Stimulated activated CD4-positive, alpha-beta T cell treated with anti-CD3 and anti-CD28 coated beads, Interleukin-4, amount 100 ng/mL, for 1 hour (primary cell): Measurements from ENCODE around the gene SALL2.

Source experiments
- DNase-seq: peaks from one replicate; pipeline ENCODE4 v3.0.0-alpha.2; 2020

SALL2 gene

GRCh38 chr14:21526672-21527317 is 649 bp upstream of the SALL2 start:
- no peak for DNase-seq

DNA sequence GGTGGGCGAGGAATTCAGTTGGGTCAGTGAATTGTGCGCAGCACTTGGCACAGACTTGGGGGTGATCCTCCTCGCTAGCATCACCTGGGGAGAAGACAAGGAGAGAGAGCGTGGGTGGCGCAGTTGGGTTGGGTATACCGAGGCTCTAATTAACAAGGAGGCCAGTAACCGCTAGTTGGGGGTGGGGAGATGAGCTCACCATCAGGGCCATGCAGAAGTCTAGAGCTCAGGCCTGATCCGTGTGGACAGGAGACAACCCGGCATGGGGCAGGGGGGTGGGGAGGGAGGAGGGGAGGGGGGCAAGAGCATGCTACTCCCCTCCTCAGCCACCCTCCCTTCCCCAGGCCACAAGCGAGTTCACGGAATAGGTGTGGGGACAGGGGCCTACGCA is 580 bp downstream of the SALL2 start:
- no peak for DNase-seq

DNA sequence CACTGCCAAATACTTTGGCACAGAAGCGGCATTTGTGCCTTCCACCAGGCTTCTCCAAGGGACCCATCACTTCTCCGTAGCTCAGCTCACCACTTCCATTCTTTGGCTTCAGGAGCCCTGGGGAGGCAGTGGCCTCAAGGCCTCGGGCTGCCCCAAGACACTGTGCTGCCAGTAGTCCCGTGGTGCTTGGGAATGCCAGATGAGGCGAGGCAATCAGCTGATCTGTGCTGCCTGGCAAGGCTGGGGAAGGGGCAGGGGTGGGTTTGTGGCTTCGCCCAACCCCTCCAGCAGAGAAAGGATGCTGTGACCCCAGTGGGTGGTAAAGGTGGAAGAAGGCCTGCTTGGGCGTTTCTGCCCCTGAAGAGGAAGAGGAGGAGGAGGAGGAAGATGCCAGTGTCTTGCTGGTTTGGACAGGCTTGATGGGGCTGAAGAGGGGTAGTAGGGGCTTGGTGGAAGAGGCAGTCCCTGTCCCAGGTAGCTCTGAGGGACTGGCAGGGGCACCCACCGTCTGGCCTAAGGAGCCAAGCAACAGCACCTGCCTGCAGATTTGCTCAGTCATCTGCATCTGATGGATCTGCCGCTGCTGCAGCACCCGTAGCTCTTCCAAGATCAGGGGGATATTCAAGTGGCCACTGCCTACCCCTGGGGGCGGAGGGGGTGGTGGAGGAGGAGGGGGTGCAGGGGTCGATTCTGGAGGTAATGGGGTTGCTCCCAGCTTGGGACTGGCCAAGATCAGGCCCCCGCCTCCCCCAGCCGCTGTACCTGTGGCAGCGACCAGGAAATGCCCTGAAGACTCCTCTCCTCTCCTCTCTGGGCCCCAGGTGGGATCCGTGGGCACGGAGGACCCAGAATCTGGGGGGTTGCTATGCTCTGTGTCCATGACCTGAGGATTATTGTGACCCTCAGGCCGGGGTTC is 1.3 kb downstream of the SALL2 start:
- no peak for DNase-seq

DNA sequence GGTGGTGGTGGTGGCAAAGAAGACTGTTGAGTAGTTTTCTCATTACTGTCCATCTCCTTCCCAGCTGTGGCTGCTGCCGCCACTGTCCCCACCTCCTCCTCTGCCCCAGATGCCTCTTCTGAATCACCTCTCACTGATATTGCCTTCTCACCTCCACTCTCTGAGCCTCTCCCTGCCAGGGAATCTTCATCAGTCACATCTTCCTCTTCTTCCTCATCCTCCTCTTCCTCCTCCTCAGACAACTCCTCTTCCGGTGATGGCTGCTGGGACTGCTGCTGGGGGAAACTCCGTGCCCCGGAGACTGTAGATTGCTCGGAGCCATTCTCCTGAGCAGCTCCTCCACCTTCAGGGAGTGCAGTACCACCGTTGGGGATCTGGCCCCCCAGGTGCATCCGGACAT is 2.9 kb downstream of the SALL2 start:
- no peak for DNase-seq

- DNase-seq = no peak
These were observed 4.6 kb downstream of the SALL2 start for GRCh38 chr14:21521501-21521900.

DNA sequence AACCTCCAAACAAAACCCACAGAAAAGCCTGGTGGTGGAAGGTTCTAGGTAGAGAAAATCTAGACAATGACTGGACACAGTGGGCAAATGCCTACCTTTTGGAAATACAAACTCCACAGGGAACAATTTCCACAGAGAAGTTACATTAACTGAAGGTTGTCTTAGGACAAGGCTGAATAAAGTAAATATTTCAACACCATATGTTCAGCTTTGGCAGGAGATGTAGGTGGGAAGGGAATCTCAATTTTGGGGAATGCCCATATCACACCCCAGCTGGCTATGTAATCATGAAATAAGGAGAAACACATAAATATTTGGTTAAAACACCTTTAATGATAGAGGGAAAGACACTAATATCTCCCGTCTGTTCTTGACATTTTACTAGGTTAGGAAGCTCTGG is 5.4 kb downstream of the SALL2 start:
- no peak for DNase-seq

- no peak for DNase-seq
These were observed 7.4 kb downstream of the SALL2 start for GRCh38 chr14:21518725-21519124.

- no peak for DNase-seq
These were observed 11.8 kb downstream of the SALL2 start for GRCh38 chr14:21514341-21514740.

- DNase-seq = peak; percentile 90
These were observed 15.2 kb downstream of the SALL2 start, which contains the start of gene METTL3 for GRCh38 chr14:21510735-21511657. Gene METTL3, minus strand, starts transcription at chr14:21511340. Its CDS starts 117 bp downstream, at chr14:21511223.

DNA sequence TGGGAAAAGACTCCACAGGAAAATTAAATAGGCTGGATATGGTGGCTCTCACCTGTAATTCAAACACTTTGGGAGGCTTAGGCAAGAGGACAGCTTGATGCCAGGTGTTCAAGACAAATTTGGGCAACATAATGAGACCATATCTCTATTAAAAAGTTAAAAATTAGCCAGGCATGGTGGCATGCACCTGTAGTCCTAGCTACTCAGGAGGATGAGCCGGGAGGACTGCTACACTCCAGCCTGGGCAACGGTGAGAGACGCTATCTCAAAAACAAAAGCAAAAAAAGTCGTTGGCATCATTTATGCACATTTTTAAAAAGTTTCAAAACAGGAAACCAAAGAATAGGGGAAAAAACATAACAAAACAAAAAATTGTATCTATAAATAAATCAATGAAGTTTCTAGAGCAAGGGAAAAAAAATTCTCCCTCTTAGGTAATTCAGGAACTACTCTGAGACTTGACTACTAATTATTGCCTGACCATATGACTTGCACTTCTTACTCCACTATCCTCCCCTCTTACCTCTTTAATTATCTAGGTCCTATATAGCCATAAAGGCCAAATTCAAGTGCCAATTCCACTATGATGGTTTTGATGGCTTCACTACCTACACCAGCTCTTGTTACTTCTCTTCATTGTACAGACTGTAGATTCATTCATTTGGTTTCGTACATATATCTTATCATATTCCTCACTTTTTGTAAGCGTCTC is 16.6 kb downstream of the SALL2 start:
- no peak for DNase-seq

- no peak for DNase-seq
These were observed 19.6 kb downstream of the SALL2 start for GRCh38 chr14:21506557-21506956.

- DNase-seq = peak; percentile 16
These were observed 21.1 kb downstream of the SALL2 start for GRCh38 chr14:21505012-21505553.

GRCh38 chr14:21503376-21503775 is 22.8 kb downstream of the SALL2 start:
- DNase-seq = no peak

DNA sequence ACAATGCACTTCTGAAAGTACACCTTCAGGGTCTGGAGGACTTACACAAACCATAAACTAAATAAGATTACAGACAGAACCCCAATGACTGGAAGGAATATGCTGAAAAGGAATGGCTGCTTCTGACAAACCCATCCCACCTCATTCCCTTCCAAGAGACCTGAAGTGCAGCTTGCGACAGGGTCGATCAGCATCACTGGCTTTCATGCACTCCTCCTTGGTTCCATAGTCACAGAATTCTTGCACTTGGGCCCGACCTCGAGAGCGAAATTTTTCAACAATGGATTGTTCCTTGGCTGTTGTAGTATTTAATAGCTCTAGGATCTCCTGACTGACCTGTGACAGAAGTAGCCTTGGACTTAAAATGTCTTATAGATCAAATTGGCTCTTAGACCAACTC is 24.6 kb downstream of the SALL2 start:
- DNase-seq = no peak

- no peak for DNase-seq
These were observed 27.3 kb downstream of the SALL2 start for GRCh38 chr14:21498540-21499526.

GRCh38 chr14:21496453-21496852 is 29.7 kb downstream of the SALL2 start:
- no peak for DNase-seq

DNA sequence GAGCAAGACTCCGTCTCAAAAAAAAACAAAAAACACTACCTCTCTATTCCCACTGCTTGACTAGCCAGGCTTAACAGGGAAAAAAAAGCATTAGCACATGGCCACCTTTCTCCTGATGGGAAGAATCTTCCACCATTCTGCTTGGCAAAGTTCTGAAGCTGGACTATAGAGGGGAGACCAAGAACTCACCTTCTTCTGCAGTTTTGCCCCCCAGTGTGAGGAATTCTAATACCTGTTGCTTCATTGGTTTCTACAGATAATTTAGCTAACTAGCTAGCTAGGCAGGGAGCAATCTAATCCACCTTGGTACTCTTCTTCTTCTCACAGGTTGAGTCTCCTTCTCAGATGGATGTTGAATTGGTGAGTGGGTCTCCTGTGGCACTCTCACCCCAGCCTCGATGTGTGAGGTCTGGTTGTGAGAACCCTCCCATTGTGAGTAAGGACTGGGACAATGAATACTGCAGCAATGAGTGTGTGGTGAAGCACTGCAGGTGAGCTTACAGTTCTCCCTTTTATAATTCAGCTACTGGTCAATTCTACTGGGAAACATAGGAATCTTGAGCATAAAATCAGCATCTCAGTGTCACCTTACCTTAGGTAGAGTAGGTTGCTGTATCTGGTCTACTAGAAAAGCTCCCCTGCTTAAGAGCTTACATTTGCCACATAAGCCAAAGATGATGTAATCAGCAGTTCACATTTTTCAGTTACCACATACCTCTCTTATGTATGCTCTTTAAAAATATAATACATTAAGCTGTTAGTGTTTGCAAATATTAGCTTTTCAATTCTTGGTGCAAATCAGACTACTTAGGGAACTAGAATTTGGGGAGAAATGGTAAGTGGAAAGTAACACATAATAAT is 31.0 kb downstream of the SALL2 start:
- DNase-seq = no peak

GRCh38 chr14:21486640-21487087 is 39.5 kb downstream of the SALL2 start:
- no peak for DNase-seq

DNA sequence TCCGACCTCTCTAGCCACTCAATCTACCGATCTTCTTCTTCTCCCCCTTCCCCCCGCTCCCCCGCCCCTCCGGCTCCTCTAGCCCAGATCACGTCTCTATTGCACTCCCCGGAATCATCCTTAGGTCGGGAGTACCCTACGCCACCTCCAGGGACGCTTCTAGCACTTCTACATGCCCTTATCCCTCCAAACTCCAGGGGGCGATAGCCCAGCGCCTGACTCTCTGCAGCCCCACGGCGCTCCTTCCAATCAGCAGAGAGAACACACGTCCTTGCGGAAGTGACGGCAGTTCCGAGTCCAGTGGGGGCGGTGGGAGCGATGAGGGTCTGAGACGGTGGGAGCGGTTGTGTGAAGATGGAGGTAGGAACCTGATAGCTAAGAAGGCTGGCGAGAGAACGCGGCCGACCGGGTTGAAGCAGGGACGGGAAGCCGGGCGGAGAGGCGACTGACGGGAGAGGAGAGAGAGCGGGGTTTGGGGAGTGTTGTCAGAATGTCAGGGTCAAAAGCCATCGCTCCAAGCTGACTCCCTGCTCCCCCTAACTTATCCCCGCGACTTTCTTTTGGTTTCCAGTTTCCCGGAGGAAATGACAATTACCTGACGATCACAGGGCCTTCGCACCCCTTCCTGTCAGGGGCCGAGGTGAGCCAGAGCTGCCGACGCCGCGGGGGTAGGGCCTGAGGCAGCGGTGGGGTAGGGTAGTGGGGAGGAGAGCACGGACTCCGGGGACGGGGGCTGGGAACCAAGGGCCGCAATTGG is 49.0 kb downstream of the SALL2 start, which contains the start of the genes RAB2B and TOX4:
TSS of gene RAB2B (minus strand) at position 35 of the 757 bp plus-strand sequence. CDS start 87 bp downstream, outside the sequence.
TSS of gene TOX4 (plus strand) at position 271 of the 757 bp plus-strand sequence. CDS start at position 355, 84 bp downstream.
- peak; percentile 89 for DNase-seq
